GM06990 (cell line): ENCODE data around the gene ADK.
"Not testable (repeated sequence)": the region's sequence is repeated elsewhere in the genome, so short reads cannot be mapped to it uniquely, and the experiment has no call there.

Experiments used
- DNase-seq: peaks from one replicate; pipeline ENCODE4 v3.0.0-alpha.2; 2011; ENCODE audit not compliant: insufficient read length; ENCODE audit errors: extremely low read depth
- H3K27me3 ChIP-seq: replicated peaks from 2 replicates; pipeline ENCODE4 v1.6.0; 2011; ENCODE audit warnings: low read length; ENCODE audit not compliant: control insufficient read depth, insufficient read depth
- H3K36me3 ChIP-seq: 2 replicates; pipeline ENCODE4 v1.5.1; 2011; ENCODE audit warnings: low read length; ENCODE audit not compliant: control insufficient read depth, insufficient read depth
- H3K4me3 ChIP-seq: replicated peaks from 2 replicates; pipeline ENCODE4 v1.5.1; 2011; ENCODE audit warnings: low read depth, mild to moderate bottlenecking, control low read depth, low read length
- TF ChIP-seq, protein P1 (sequence below): IDR thresholded peaks from 2 replicates; pipeline ENCODE4 v1.5.1; 2011; ENCODE audit warnings: low read length, control low read depth, mild to moderate bottlenecking, inconsistent platforms; ENCODE audit not compliant: insufficient read depth, poor library complexity, severe bottlenecking

The ADK gene

GRCh38 chr10:74135452-74135851 is 15.6 kb upstream of the ADK start:
- H3K36me3 ChIP-seq, result peaks cover 12% of the 10 kb centered on the region; the same call in 1 of the 2 replicates
- H3K27me3 ChIP-seq, result no peaks in the 10 kb centered on the region
- no peak overlapping the region for H3K4me3 ChIP-seq
- no peak for DNase-seq
- TF ChIP-seq, protein P1, sequence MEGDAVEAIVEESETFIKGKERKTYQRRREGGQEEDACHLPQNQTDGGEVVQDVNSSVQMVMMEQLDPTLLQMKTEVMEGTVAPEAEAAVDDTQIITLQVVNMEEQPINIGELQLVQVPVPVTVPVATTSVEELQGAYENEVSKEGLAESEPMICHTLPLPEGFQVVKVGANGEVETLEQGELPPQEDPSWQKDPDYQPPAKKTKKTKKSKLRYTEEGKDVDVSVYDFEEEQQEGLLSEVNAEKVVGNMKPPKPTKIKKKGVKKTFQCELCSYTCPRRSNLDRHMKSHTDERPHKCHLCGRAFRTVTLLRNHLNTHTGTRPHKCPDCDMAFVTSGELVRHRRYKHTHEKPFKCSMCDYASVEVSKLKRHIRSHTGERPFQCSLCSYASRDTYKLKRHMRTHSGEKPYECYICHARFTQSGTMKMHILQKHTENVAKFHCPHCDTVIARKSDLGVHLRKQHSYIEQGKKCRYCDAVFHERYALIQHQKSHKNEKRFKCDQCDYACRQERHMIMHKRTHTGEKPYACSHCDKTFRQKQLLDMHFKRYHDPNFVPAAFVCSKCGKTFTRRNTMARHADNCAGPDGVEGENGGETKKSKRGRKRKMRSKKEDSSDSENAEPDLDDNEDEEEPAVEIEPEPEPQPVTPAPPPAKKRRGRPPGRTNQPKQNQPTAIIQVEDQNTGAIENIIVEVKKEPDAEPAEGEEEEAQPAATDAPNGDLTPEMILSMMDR, result no peak

DNA sequence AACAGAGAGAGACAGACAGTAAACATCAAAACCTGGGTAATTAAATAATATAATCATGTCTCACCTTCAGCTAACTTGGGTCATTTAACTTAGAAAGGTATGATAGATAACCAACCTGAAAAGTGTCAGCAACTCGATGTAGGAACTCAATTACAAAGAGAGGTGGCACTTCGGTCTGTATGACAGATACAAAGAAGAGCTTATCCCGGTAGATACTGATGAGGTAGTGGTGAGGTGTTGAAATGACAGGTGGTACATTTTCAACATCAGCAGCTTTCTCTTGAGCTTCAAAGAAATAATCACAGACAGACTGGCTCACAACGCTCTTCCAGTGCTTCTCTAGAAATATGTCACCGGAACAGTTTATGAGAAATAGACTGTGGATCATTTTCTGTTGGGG is 13.0 kb upstream of the ADK start:
- Histone ChIP-seq H3K4me3 (no peak overlapping the region), H3K36me3 (peaks cover 8% of the 10 kb centered on the region; the same call in 1 of the 2 replicates), H3K27me3 (no peaks in the 10 kb centered on the region)
- TF ChIP-seq, protein P1, result no peak
- no peak for DNase-seq

- H3K4me3 ChIP-seq, H3K36me3 ChIP-seq, DNase-seq, H3K27me3 ChIP-seq: not testable (repeated sequence)
Measured at GRCh38 chr10:74138596-74138995, 12.4 kb upstream of the ADK start.

DNA sequence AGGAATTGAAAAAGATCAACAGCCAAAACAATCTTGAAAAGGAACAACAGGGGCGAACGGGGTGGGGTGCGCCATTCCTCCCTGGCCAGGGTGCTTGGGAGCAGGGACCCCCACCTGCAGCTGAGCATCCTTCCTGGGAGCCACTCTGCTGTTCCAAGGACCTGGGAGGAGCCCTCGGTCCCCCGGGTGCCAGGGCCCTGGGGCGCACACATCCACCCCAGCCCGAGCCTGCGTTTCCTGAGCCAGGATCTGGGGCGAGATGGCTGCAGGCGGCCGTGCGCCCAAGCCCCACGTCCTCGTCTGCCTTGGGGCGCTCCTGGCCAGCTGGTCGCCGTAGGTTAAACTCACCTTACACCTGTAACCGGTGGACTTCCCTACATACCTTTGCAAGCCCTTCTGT is 11.0 kb upstream of the ADK start:
- no peak for DNase-seq
- no peaks in the 10 kb centered on the region for H3K27me3 ChIP-seq
- TF ChIP-seq, protein P1, result no peak
- H3K4me3 ChIP-seq, result no peak overlapping the region
- peaks cover 3% of the 10 kb centered on the region; the same call in 1 of the 2 replicates for H3K36me3 ChIP-seq

DNA sequence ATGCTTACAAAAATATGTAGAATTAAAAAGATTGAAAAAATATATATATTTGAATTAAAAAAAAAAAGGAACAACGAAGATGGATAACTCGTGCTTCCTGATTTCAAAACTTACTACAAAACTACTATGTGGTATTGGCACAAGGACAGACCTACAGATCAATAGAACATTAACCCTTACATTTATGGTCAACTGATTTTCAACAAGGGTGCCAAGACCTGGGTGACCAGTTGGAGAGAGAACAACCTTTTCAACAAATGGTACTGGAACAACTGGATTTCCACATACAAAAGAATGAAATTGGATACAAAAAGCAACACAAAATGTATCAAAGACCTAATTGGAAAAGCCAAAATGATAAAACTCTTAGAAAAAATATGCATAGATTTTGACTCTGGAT is 10.5 kb upstream of the ADK start:
- H3K4me3 ChIP-seq, result no peak overlapping the region
- no peaks in the 10 kb centered on the region for H3K27me3 ChIP-seq
- TF ChIP-seq, protein P1, result no peak
- peaks cover 3% of the 10 kb centered on the region; the same call in 1 of the 2 replicates for H3K36me3 ChIP-seq
- no peak for DNase-seq

DNA sequence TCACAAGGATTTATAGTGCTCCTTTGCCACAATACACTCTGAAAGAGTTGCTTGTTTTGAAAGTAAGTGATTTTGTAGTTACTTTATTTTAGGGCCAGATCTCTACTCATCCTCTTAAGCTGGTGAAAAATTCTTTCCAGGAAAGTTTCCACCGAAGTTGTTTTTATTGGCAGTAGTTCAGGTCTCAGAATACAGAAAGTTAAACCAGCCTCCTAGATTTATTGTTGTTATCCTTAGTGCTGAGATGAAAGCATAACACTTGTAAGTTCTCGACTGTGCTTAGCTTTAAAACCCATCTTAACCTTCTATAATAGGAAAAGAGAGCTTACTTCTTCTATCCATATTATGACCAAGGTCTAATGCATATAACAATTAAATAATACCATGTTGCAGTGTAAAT is 5.9 kb upstream of the ADK start:
- DNase-seq, result no peak
- Histone ChIP-seq H3K36me3 (no peaks in the 10 kb centered on the region; the same call in 1 of the 2 replicates), H3K27me3 (no peaks in the 10 kb centered on the region), H3K4me3 (no peak overlapping the region)
- TF ChIP-seq, protein P1, result no peak

- H3K36me3 ChIP-seq, H3K27me3 ChIP-seq, DNase-seq, H3K4me3 ChIP-seq: not testable (repeated sequence)
Measured at GRCh38 chr10:74146980-74147379, 4.0 kb upstream of the ADK start.
